ENCODE measurements around the gene TUBB3. TPM values are rescaled to one million over a fixed set of nuclear protein-coding genes. Genes with fewer than 3 reads are reported as not detected.

The TUBB3 gene
- total RNA-seq, 1 donor from 2014 or later, result 2.1 TPM

DNA sequence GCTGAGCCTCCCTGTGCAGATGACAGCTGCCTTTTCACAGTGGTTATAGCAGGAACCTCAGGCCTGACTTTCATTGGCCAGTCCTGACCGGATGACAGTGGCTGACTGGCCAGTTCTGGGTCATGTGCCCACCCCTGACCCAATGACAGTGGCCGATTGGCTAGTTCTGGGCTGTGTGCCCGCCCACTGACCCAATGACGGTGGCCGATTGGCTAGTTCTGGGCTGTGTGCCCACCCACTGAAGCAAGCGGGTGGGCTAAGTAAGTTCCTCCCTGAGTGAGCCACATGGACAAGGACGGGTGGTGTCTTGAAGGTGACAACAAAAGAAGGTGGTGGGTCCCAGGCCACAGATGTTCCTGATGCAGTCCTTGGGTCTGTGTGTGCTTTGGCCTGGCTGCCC, 34.9 kb downstream of the TUBB3 start:
- no peak overlapping the region for H3K27ac ChIP-seq (replicated peaks)
- no peak for TF ChIP-seq CTCF (IDR thresholded peaks at IDR 0.05; ENCODE audit: borderline replicate concordance)
- H3K4me3 ChIP-seq, result peak overlapping the region; percentile 43
- peak; percentile 47 for DNase-seq
- no peaks in the 10 kb centered on the region for H3K27me3 ChIP-seq (ENCODE audit: low read depth)
- H3K9me3 ChIP-seq (replicated peaks), result no peaks in the 10 kb centered on the region
- H3K4me1 ChIP-seq, result no peaks in the 10 kb centered on the region
- H3K36me3 ChIP-seq, result peaks cover 58% of the 10 kb centered on the region
- intact Hi-C loops (cut with micrococcal nuclease), result no loop called here

DNA sequence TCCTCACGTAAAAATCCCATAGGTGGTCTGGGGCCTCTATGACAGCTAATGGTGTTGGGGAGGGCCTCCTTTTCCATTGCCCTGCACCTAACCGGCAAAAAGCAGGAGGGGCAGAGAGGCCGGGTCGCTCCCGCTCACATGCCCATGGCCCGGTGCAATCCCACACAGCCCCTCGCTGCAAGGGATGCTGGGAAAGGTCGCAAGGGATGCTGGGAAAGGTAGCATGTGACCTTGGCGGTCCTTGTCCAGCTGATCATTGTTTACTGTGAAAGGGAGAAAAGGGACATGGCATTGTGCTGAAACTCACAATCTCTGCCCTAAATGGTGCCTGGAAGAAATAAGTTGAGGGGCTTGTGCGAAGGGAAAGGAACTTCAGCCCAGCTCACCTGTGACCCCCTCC, 35.5 kb downstream of the TUBB3 start:
- intact Hi-C loops (cut with micrococcal nuclease), result no loop called here
- no peak overlapping the region for H3K27ac ChIP-seq (replicated peaks)

DNA sequence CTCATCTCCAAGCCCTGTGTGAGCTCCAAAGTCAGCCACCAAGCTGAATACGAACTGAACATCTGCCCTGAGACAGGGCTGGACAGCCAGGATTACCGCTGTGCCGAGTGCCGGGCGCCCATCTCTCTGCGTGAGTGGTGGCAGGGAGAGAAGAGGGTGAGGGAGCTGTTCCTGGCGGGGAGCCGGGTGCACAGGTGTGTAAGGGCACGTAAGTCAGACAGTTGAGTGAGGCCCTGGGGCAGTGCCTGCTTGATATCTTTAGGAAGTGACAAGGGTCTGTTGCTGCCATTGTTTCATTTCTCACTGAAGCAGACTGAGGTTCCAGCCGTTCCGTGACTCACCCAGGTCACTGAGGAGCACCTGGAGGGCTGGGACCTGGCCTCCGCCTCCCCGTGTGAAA, 37.8 kb downstream of the TUBB3 start:
- intact Hi-C loops (cut with micrococcal nuclease), result no loop called here
- H3K36me3 ChIP-seq, result peaks cover 70% of the 10 kb centered on the region
- no peaks in the 10 kb centered on the region for H3K27me3 ChIP-seq (ENCODE audit: low read depth)
- H3K9me3 ChIP-seq (replicated peaks), result no peaks in the 10 kb centered on the region
- no peak overlapping the region for H3K27ac ChIP-seq (replicated peaks)
- no peaks in the 10 kb centered on the region for H3K4me1 ChIP-seq
- no peak for DNase-seq
- no peak overlapping the region for H3K4me3 ChIP-seq
- TF ChIP-seq CTCF (IDR thresholded peaks at IDR 0.05; ENCODE audit: borderline replicate concordance), result no peak

More for the DNA sequence above, 35.5 kb downstream of the TUBB3 start:
- no peaks in the 10 kb centered on the region for H3K9me3 ChIP-seq (replicated peaks)
- DNase-seq, result no peak
- TF ChIP-seq CTCF (IDR thresholded peaks at IDR 0.05; ENCODE audit: borderline replicate concordance), result no peak
- H3K36me3 ChIP-seq, result peaks cover 63% of the 10 kb centered on the region
- no peaks in the 10 kb centered on the region for H3K27me3 ChIP-seq (ENCODE audit: low read depth)
- no peaks in the 10 kb centered on the region for H3K4me1 ChIP-seq
- no peak overlapping the region for H3K4me3 ChIP-seq

DNA sequence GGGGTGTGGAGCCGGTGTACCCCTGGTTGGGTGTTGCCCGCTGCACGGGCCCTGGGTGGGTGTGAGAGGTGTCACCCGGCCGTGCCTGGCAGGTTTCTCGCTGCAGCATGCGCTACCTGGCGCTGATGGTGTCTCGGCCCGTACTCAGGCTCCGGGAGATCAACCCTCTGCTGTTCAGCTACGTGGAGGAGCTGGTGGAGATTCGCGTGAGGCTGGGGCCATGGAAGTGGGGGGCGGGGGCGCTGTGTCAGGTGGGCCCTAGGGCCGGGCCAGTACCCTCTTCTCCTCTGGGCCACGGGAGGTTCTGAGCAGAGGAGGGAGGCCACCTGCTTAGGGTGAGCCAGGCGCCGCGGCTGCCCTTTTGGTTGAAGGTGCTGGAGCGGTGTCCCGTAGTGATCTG, 38.8 kb downstream of the TUBB3 start:
- no peaks in the 10 kb centered on the region for H3K27me3 ChIP-seq (ENCODE audit: low read depth)
- no peaks in the 10 kb centered on the region for H3K9me3 ChIP-seq (replicated peaks)
- no peak overlapping the region for H3K4me3 ChIP-seq
- TF ChIP-seq CTCF (IDR thresholded peaks at IDR 0.05; ENCODE audit: borderline replicate concordance), result no peak
- no peak for DNase-seq
- intact Hi-C loops (cut with micrococcal nuclease), result no loop called here
- H3K36me3 ChIP-seq, result peaks cover 61% of the 10 kb centered on the region
- H3K27ac ChIP-seq (replicated peaks), result no peak overlapping the region
- no peaks in the 10 kb centered on the region for H3K4me1 ChIP-seq

GRCh38 chr16:89962754-89963498, 39.8 kb downstream of the TUBB3 start:
- H3K27me3 ChIP-seq (ENCODE audit: low read depth), result no peaks in the 10 kb centered on the region
- H3K4me1 ChIP-seq, result no peaks in the 10 kb centered on the region
- intact Hi-C loops (cut with micrococcal nuclease), result no loop called here
- H3K4me3 ChIP-seq, result no peak overlapping the region
- no peak for TF ChIP-seq CTCF (IDR thresholded peaks at IDR 0.05; ENCODE audit: borderline replicate concordance)
- no peak for DNase-seq
- no peaks in the 10 kb centered on the region for H3K9me3 ChIP-seq (replicated peaks)
- no peak overlapping the region for H3K27ac ChIP-seq (replicated peaks)
- H3K36me3 ChIP-seq, result peaks cover 51% of the 10 kb centered on the region
